SU-DHL-6 (cell line): Measurements from ENCODE around the gene IVD.

Source experiments
- H2AFZ ChIP-seq: fragments of 200-600 bp; sonication (generic); 2 replicates; pipeline ENCODE4 v1.6.1; 2014; ENCODE audit warnings: low read depth, mild to moderate bottlenecking, moderate library complexity, mixed read lengths, antibody characterized with exemption, low read length; ENCODE audit not compliant: severe bottlenecking
- H3F3A ChIP-seq: fragments of 200-600 bp; shearing (Covaris generic); 2 replicates; pipeline ENCODE4 v1.6.0; 2016; ENCODE audit warnings: antibody characterized with exemption, mild to moderate bottlenecking; ENCODE audit not compliant: insufficient read depth
- H3K27ac ChIP-seq: fragments of 200-600 bp; sonication (generic); 2 replicates; pipeline ENCODE4 v1.5.1; 2016; ENCODE audit warnings: low read depth, mild to moderate bottlenecking, low read length, moderate library complexity, mixed read lengths
- H3K27me3 ChIP-seq: fragments of 200-600 bp; sonication (generic), shearing (Covaris generic); 2 replicates; pipeline ENCODE4 v1.6.0; 2014; ENCODE audit warnings: mild to moderate bottlenecking, low read length
- H3K36me3 ChIP-seq: fragments of 200-600 bp; sonication (generic); 2 replicates; pipeline ENCODE4 v1.6.1; 2014; ENCODE audit warnings: mild to moderate bottlenecking, low read length, mixed read lengths
- H3K4me2 ChIP-seq: fragments of 300-600, 200-600 bp; shearing (Covaris generic), sonication (generic); 2 replicates; pipeline ENCODE4 v1.6.0; 2014; ENCODE audit warnings: low read length, low read depth, mild to moderate bottlenecking; ENCODE audit not compliant: poor library complexity, severe bottlenecking
- H3K4me3 ChIP-seq: fragments of 200-600 bp; sonication (generic); 2 replicates; pipeline ENCODE4 v1.5.1; 2014; ENCODE audit warnings: antibody characterized with exemption, low read length, mild to moderate bottlenecking, mixed read lengths; ENCODE audit not compliant: insufficient read depth, poor library complexity, severe bottlenecking
- H3K79me2 ChIP-seq: fragments of 200-600 bp; sonication (generic); 2 replicates; pipeline ENCODE4 v1.6.1; 2014; ENCODE audit warnings: mild to moderate bottlenecking, low read length, moderate library complexity; ENCODE audit not compliant: insufficient read depth
- H3K9ac ChIP-seq: fragments of 200-600 bp; sonication (generic); 2 replicates; pipeline ENCODE4 v1.7.0; 2014; ENCODE audit warnings: mild to moderate bottlenecking, low read length
- H3K9me2 ChIP-seq: fragments of 200-600 bp; sonication (generic); replicated peaks from 2 replicates; pipeline ENCODE4 v1.6.1; 2014; ENCODE audit warnings: low read length; ENCODE audit not compliant: insufficient read depth
- H3K9me3 ChIP-seq: fragments of 200-600 bp; sonication (generic); 2 replicates; pipeline ENCODE4 v1.6.1; 2014; ENCODE audit warnings: low read length, mixed read lengths; ENCODE audit not compliant: insufficient read depth
- H4K20me1 ChIP-seq: fragments of 200-600 bp; sonication (generic); 2 replicates; pipeline ENCODE4 v1.6.1; 2014; ENCODE audit warnings: low read depth, mild to moderate bottlenecking, antibody characterized with exemption, low read length, moderate library complexity, mixed read lengths
- CTCF ChIP-seq: fragments of 200-600 bp; sonication (generic); IDR thresholded peaks from one replicate; pipeline ENCODE4 v1.5.1; 2017; ENCODE audit warnings: antibody characterized with exemption, mild to moderate bottlenecking, low read length, moderate library complexity; ENCODE audit not compliant: insufficient read depth, poor library complexity, severe bottlenecking
- EZH2phosphoT487 ChIP-seq: fragments of 200-600 bp; sonication (generic), shearing (Covaris generic); conservative IDR thresholded peaks from 2 replicates; pipeline ENCODE4 v1.6.1; 2018; ENCODE audit warnings: mild to moderate bottlenecking, antibody characterized with exemption, low read length, moderate library complexity, mixed read lengths

IVD gene

GRCh38 chr15:40435023-40435709 lies 29.6 kb downstream of the IVD start:
- Histone ChIP-seq H3K9ac (no peak overlapping the region), H3K27me3 (no peaks in the 10 kb centered on the region), H2AFZ (no peak overlapping the region), H3K36me3 (no peaks in the 10 kb centered on the region), H4K20me1 (no peaks in the 10 kb centered on the region), H3K9me2 (no peaks in the 10 kb centered on the region), H3K27ac (no peak overlapping the region), H3K9me3 (no peaks in the 10 kb centered on the region), H3K4me2 (no peak overlapping the region), H3K4me3 (no peak overlapping the region), H3K79me2 (no peaks in the 10 kb centered on the region), H3F3A (no peaks in the 10 kb centered on the region)
- TF ChIP-seq EZH2phosphoT487 (no peak), CTCF (no peak)

DNA sequence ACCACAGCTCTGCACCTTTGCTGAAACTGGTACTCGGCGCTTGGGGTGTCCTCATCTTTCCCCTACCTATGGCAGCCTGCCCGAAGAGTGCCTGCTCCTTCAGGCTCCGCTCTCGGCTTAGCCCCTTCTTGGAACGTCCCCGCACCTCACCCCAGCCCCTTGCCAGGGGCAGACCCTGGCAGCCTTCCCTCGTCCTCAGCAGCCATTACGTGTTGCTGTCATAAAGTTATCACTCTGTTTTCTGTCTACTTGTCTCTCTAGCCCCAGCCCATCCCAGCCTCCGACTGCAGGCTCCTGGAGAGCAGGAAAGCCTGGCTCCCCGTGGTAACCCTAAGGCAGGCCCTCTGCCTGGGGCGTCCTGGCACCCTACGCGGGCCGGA lies 30.1 kb downstream of the IVD start:
- Histone ChIP-seq H3K9me2 (no peaks in the 10 kb centered on the region), H3K27ac (no peak overlapping the region), H3K9ac (no peak overlapping the region), H3K4me2 (no peak overlapping the region), H3K36me3 (no peaks in the 10 kb centered on the region), H3K4me3 (no peak overlapping the region), H3F3A (no peaks in the 10 kb centered on the region), H3K27me3 (no peaks in the 10 kb centered on the region), H4K20me1 (no peaks in the 10 kb centered on the region), H3K79me2 (no peaks in the 10 kb centered on the region), H3K9me3 (no peaks in the 10 kb centered on the region), H2AFZ (no peak overlapping the region)
- TF ChIP-seq EZH2phosphoT487 (no peak), CTCF (no peak)

DNA sequence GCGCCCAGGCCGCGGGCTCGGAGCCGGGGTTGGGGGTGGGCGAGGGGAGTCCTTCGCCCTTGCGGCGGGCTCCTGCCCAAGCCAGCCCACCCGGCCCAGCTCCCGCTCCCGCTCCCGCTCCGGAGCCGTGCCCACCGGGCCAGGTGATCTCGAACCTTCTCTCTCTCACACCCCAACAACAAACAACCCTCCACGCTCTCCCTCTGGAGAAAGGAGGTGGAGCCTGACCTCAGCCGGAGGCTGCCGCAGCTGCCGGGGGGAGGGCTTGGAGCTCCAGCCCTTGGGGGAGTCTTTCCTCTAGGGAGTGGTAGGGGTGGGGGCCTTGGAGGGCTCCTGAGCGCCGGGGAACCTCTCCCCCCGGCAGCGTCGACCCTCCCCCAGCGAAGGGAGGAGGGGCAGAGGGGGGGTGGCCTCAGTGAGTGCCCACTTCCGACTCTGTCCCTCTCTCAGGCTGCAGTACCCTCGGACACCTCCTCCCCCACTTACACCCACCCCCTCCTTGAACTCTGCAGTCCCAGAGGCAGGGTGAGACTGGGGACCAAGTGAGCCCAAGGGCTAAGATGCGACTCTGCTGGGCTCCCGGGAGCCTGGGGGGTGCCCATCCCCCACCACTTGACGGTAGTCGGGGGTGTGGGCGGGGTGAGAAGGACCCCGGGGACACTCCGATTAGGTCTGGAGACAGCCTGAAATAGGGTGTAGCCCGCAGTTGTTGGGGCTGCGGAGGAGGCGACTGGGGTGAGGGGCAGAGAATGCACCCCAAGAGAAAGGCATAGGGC lies 30.7 kb downstream of the IVD start:
- no peak overlapping the region for H3K27ac ChIP-seq
- H3K9me2 ChIP-seq, result no peaks in the 10 kb centered on the region
- H3K4me2 ChIP-seq, result no peak overlapping the region
- H3K27me3 ChIP-seq, result no peaks in the 10 kb centered on the region
- H3F3A ChIP-seq, result no peaks in the 10 kb centered on the region
- H4K20me1 ChIP-seq, result no peaks in the 10 kb centered on the region
- TF ChIP-seq CTCF, result no peak
- TF ChIP-seq EZH2phosphoT487, result no peak
- H3K79me2 ChIP-seq, result no peaks in the 10 kb centered on the region
- H3K9ac ChIP-seq, result no peak overlapping the region
- no peaks in the 10 kb centered on the region for H3K36me3 ChIP-seq
- H3K9me3 ChIP-seq, result no peaks in the 10 kb centered on the region
- H3K4me3 ChIP-seq, result no peak overlapping the region
- H2AFZ ChIP-seq, result no peak overlapping the region
